Fibroblast of villous mesenchyme (primary cell): ENCODE results near the gene VSX2. TPM values are rescaled to one million over a fixed set of nuclear protein-coding genes. Genes with fewer than 3 reads are reported as not detected.

ENCODE experiments used
- DNase-seq: peaks from one replicate; pipeline ENCODE4 v3.0.0-alpha.2; 2010; ENCODE audit warnings: low read depth
- H3K4me3 ChIP-seq: 2 replicates; pipeline ENCODE4 v1.5.1; 2011; ENCODE audit warnings: low read depth, mild to moderate bottlenecking, low read length
- CTCF ChIP-seq: IDR thresholded peaks from 2 replicates; pipeline ENCODE4 v1.5.1; 2012; ENCODE audit warnings: low read depth, mild to moderate bottlenecking, low read length; ENCODE audit not compliant: insufficient read depth
- total RNA-seq: library from RNA; depleted of rRNA; stranded (reverse); fragments of >200 nt; gene quantifications from 2 replicates; pipeline ENCODE4 v1.2.3, GENCODE V29; 2012

Gene VSX2
- total RNA-seq, 1 donor, result not detected

DNA sequence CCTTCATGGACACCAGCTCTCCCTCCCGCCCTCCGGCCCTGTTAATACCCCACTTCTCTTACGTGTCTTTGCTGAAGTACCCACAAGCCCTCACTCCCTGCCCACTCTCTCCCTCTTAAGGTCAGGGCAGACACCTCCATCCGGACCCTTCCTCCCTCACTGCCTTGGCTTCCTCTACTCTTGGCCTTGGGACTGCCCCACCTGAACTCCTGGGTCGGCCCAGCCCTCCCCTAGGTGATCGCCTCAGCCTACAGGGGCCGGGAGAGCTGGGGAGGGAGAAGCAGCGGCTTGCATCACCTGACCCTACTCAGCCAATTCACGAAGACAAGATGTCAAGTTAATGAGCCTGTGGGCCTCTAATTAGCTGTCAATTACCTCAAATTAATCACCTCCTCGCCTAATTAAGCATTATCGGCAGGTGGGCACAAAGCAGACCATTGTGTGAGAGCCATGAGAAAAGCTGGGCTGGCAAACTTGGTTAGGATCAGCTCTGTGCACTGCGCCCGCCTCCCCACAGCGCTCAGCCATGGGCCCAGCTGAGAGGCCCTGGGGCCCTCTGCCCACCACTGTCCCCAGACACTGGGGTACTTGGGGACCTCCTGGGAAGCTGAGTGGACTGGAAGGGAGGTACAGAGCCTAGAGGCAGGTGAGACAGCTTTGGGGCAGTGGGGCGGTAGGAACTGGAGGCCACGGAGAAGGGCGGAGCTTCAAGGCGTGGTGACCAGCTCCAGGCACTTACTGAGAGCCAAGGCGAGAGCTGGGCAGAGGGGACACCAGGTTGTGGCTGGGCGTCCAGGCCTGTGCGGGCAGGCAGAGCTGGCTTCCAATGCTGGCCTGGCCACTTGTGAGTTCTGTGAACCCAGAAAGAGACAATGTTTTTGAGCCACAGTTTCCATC lies 25.1 kb upstream of the VSX2 start:
- no peak for TF ChIP-seq CTCF
- H3K4me3 ChIP-seq, result no peak overlapping the region

DNA sequence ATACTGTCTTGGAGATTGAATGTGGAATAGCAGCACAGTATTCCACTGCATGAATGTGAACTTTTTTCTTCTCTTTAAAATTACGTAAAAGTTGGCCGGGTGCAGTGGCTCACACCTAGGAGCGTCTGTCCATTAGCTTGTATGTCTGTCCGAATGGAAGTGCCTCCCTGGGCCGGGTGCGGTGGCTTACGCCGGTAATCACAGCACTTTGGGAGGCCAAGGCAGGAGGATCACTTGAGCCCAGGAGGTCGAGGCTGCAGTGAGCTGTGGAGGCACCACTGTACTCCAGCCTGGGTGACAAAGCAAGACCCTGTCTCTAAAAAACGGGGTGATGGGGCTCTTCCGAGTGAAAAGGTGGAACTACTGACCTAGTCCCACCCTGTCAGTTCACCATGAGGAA lies 22.6 kb upstream of the VSX2 start:
- H3K4me3 ChIP-seq, result no peak overlapping the region
- TF ChIP-seq CTCF, result no peak
- no peak for DNase-seq

More for the DNA sequence above, 25.1 kb upstream of the VSX2 start:
- DNase-seq, result no peak

DNA sequence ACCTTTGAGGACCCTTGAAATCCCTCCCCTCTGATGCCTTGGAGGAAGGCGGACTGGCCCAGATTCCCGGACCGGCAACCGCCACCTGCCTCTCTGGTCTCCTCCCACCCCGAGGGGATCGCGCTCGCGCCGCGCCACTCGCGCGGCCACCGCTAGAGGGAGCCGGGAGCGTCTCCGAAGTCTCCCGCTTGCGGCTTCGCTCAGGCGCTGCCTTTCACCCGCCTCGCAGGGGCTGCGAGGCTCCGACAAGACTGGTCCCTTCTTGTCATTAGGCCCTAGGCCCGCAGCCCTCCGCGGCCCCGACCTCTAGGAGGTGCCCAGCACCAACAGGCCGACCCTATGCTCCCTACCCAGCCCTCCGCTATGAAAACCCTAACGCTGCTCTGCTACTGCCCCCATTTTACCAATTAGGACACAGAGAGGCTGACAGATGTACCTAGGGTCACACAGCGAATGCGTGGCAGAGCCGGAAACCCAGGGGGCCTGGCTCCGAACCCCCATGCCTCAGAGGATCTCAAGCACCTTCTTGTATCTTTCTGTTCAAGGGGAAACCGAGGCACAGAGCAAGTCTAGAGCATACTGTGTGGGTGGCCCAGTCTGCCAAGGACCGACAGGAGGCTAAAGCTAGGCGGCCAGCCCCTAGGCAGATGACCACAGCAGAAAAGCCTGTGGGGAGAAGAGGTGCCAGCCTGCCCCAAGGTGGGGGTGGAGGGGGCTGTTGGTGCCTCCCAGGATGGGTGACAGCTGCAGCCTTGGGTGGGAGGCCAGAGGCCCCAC lies 21.4 kb upstream of the VSX2 start:
- DNase-seq, result peak; percentile 55
- peak overlapping the region; percentile 35 for H3K4me3 ChIP-seq
- TF ChIP-seq CTCF, result peak; percentile 95

GRCh38 chr14:74218462-74218861 lies 20.8 kb upstream of the VSX2 start:
- no peak for DNase-seq
- H3K4me3 ChIP-seq, result no peak overlapping the region
- TF ChIP-seq CTCF, result no peak

DNA sequence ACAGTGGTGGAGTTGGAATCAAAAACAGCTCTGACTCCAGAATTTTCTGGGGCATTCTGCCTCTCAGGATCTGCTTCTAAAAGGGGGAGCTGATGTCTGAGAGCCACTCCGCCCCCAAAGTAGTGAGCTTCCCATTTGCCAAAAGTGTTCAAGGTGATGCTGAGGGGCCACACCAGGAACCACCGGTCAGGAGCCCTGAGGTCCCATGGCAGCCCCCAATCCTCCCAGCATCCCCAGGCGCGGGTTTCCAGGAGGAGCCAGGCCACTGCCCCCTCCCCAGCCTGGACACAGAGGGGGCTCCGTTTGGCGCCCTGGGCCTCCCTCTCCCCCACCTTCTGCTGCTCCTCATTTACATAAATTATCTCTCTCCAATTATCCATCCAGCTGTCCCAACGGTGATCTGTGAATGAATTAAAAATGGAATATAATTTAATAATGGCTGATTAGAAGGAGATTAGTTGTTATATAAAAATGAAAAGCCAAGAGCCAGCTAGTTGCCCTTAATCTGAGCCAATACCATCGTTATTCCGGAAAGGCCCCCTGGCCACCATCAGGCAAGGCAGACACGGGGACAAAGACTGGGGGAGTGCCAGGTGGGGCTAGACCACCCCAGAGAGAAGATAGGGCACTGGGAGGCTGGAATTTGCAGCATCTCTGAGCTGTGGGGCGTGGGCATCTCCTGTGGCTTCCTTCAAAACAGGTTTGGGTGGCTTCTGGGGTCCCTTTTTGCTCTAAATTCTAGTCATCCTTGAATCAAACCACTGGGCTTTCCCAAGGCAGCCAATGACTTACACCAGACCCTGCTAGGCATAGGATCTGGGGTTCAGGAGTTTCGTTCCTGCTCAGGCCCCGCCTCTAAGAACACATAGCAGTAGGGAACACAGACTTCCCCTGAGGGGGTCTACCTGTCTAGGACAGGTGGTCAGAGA lies 19.7 kb upstream of the VSX2 start:
- no peak for DNase-seq
- no peak overlapping the region for H3K4me3 ChIP-seq
- TF ChIP-seq CTCF, result no peak

GRCh38 chr14:74220991-74221390 lies 18.3 kb upstream of the VSX2 start:
- TF ChIP-seq CTCF, result no peak
- H3K4me3 ChIP-seq, result no peak overlapping the region
- no peak for DNase-seq
